Lung (tissue), 12 donors: ENCODE measurements around the gene RALGPS1. TPM values are rescaled to one million over a fixed set of nuclear protein-coding genes. Genes with fewer than 3 reads are reported as not detected.

Source experiments
- ATAC-seq: fragments of 200-7000 bp; cut with Tn5 transposase; one replicate; pipeline ENCODE4 v1.9.1; 2020; ENCODE audit warnings: moderate number of reproducible peaks; ENCODE audit not compliant: insufficient read depth, low FRiP score
- DNase-seq, 3 donors: peaks; one replicate each; pipeline ENCODE4 v3.0.0-alpha.2; 2013 to 2017
- H3K27ac ChIP-seq, 2 donors: one replicate each; pipeline ENCODE4 v1.5.1; 2013; ENCODE audit warnings: mild to moderate bottlenecking in 2 of 2, moderate library complexity in 2 of 2, control low read depth in 1 of 2, inconsistent platforms in 1 of 2, low read depth in 1 of 2, low read length in 1 of 2
- H3K27me3 ChIP-seq, 3 donors: one replicate each; pipeline ENCODE4 v1.5.1; 2013; ENCODE audit warnings: low read length in 2 of 3; ENCODE audit not compliant: control insufficient read depth in 3 of 3, insufficient read depth in 3 of 3
- H3K36me3 ChIP-seq, 4 donors: one replicate each; pipeline ENCODE4 v1.5.1; 2013; ENCODE audit warnings: low read length in 4 of 4, mild to moderate bottlenecking in 1 of 4, moderate library complexity in 1 of 4; ENCODE audit not compliant: control insufficient read depth in 4 of 4, insufficient read depth in 4 of 4
- H3K4me1 ChIP-seq, 5 donors: one replicate each; pipeline ENCODE4 v1.5.1; 2013; ENCODE audit warnings: low read length in 5 of 5, mild to moderate bottlenecking in 2 of 5, moderate library complexity in 1 of 5; ENCODE audit not compliant: control insufficient read depth in 5 of 5, insufficient read depth in 5 of 5
- H3K4me3 ChIP-seq: one replicate; pipeline ENCODE4 v1.5.1; 2013; ENCODE audit warnings: mild to moderate bottlenecking, control low read depth, moderate library complexity
- H3K9ac ChIP-seq, 2 donors: one replicate each; pipeline ENCODE4 v1.5.1; 2013; ENCODE audit warnings: low read length in 2 of 2, control low read depth in 1 of 2; ENCODE audit not compliant: insufficient read depth in 1 of 2
- H3K9me3 ChIP-seq, 4 donors: one replicate each; pipeline ENCODE4 v1.5.1; 2013; ENCODE audit warnings: low read length in 3 of 4, mild to moderate bottlenecking in 1 of 4, moderate library complexity in 1 of 4; ENCODE audit not compliant: control insufficient read depth in 4 of 4, insufficient read depth in 3 of 4
- CTCF ChIP-seq: IDR thresholded peaks from 2 replicates; pipeline ENCODE4 v1.5.1; 2012; ENCODE audit warnings: mild to moderate bottlenecking; ENCODE audit errors: control extremely low read depth, extremely low read depth
- WGBS, 2 donors: extraction: QIAGEN DNeasy Blood & Tissue Kit; methylation state at CpG; one replicate each; pipeline ENCODE4 v1.1.7; 2013; 5-methylcytosine and 5-hydroxymethylcytosine counted together
- polyA plus RNA-seq, 2 donors: library from polyadenylated mRNA; stranded (reverse); fragments of 200-250 nt; gene quantifications; one replicate each; pipeline ENCODE4 v1.2.1, GENCODE V29; 2013
- total RNA-seq, 2 donors: library from RNA; depleted of rRNA in 1 of 2; stranded (reverse); fragments of >200 nt in 1 of 2; gene quantifications; one replicate each; pipeline ENCODE4 v1.2.1, GENCODE V29; 2014 to 2021
- donor health status: control.
- donor health status: control.
- donor health status: Bipolar disorder and iron deficiency.
- donor health status: healthy.
- donor health status: DM: yes; HTN: yes; CAD: no.

Gene RALGPS1
- total and polyA plus RNA-seq, 4 donors: 3.5 to 30.3 (median 11.9) TPM

- H3K9ac ChIP-seq: no peak overlapping the region
These were observed 74.3 kb downstream of the RALGPS1 start for GRCh38 chr9:126988857-126989256.

GRCh38 chr9:126989847-126990842 is 75.6 kb downstream of the RALGPS1 start:
- 77 to 88% methylated on average over 19 of the region's 19 CpGs for WGBS, 2 donors
- no peak for TF ChIP-seq CTCF

More at GRCh38 chr9:126988857-126989256, 74.3 kb downstream of the RALGPS1 start:
- TF ChIP-seq CTCF: no peak
- H3K27me3 ChIP-seq: peaks cover 0 to 4% (median 0%) of the 10 kb centered on the region in 3 donors
- H3K36me3 ChIP-seq: no peaks in the 10 kb centered on the region
- ATAC-seq: no peak
- peaks cover 0 to 6% (median 0%) of the 10 kb centered on the region in 4 donors for H3K9me3 ChIP-seq
- H3K4me3 ChIP-seq: no peak overlapping the region
- 98 to 100% methylated on average over 2 of the region's 2 CpGs for WGBS, 2 donors
- no peak for DNase-seq
- H3K4me1 ChIP-seq: peaks cover 0 to 14% (median 0%) of the 10 kb centered on the region in 5 donors
- no peak overlapping the region for H3K27ac ChIP-seq

GRCh38 chr9:126991183-126991582 is 76.6 kb downstream of the RALGPS1 start:
- Histone ChIP-seq H3K4me1 (peaks cover 0 to 8% (median 0%) of the 10 kb centered on the region in 5 donors), H3K27ac (no peak overlapping the region), H3K9ac (no peak overlapping the region), H3K27me3 (peaks cover 0 to 4% (median 0%) of the 10 kb centered on the region in 3 donors), H3K36me3 (no peaks in the 10 kb centered on the region), H3K4me3 (no peak overlapping the region), H3K9me3 (peaks cover 0 to 6% (median 0%) of the 10 kb centered on the region in 4 donors)
- peak in 1 of 3 donors; percentile 34 for DNase-seq
- 75 to 88% methylated on average over 2 of the region's 2 CpGs for WGBS, 2 donors
- ATAC-seq: no peak
- no peak for TF ChIP-seq CTCF

More at GRCh38 chr9:126989847-126990842, 75.6 kb downstream of the RALGPS1 start:
- H3K27me3 ChIP-seq: peaks cover 0 to 4% (median 0%) of the 10 kb centered on the region in 3 donors
- peaks cover 0 to 11% (median 0%) of the 10 kb centered on the region in 5 donors for H3K4me1 ChIP-seq
- no peak overlapping the region for H3K9ac ChIP-seq
- DNase-seq: no peak
- H3K27ac ChIP-seq: peak overlapping the region in 1 of 2 donors; percentile 44
- no peak for ATAC-seq
- H3K9me3 ChIP-seq: peaks cover 0 to 6% (median 0%) of the 10 kb centered on the region in 4 donors
- no peak overlapping the region for H3K4me3 ChIP-seq
- H3K36me3 ChIP-seq: no peaks in the 10 kb centered on the region
